Heart left ventricle (tissue), 16 donors: ENCODE measurements around the gene MUC15. TPM values are rescaled to one million over a fixed set of nuclear protein-coding genes. Genes with fewer than 3 reads are reported as not detected.

Experiments
- ATAC-seq, 4 donors: fragments of 200-7000 bp; cut with Tn5 transposase; one replicate each; pipeline ENCODE4 v1.9.1; 2020 to 2022; ENCODE audit warnings: moderate library complexity in 4 of 4, mild to moderate bottlenecking in 3 of 4, moderate number of reproducible peaks in 1 of 4
- DNase-seq, 5 donors: peaks; one replicate each; pipeline ENCODE4 v3.0.0-alpha.2; 2020
- H3K27ac ChIP-seq, 12 donors: fragments of 200-600 bp; sonication (generic) in 4 of 12; one replicate each; pipeline versions ENCODE4 v1.5.0 to v1.8.0; 2016 to 2022; ENCODE audit warnings: mild to moderate bottlenecking in 2 of 12
- H3K27me3 ChIP-seq, 9 donors: fragments of 200-600 bp; sonication (generic) in 2 of 9; one replicate each; pipeline versions ENCODE4 v1.5.1 to v1.8.0; 2016 to 2022; ENCODE audit warnings: mild to moderate bottlenecking in 3 of 9
- H3K36me3 ChIP-seq, 9 donors: fragments of 200-600 bp; sonication (generic) in 2 of 9; one replicate each; pipeline versions ENCODE4 v1.5.0 to v1.8.0; 2018 to 2022; ENCODE audit warnings: mild to moderate bottlenecking in 2 of 9
- H3K4me1 ChIP-seq, 12 donors: fragments of 200-600 bp; sonication (generic) in 4 of 12; one replicate each; pipeline versions ENCODE4 v1.5.0 to v1.8.0; 2016 to 2022; ENCODE audit warnings: mild to moderate bottlenecking in 3 of 12
- H3K4me3 ChIP-seq, 12 donors: fragments of 200-600 bp; sonication (generic) in 4 of 12; one replicate each; pipeline versions ENCODE4 v1.5.0 to v1.8.0; 2017 to 2022; ENCODE audit warnings: mild to moderate bottlenecking in 9 of 12, moderate library complexity in 4 of 12
- H3K9me3 ChIP-seq, 12 donors: fragments of 200-600 bp; sonication (generic) in 4 of 12; one replicate each; pipeline versions ENCODE4 v1.5.0 to v1.8.0; 2016 to 2022; ENCODE audit warnings: mild to moderate bottlenecking in 1 of 12
- CTCF ChIP-seq, 12 donors: fragments of 200-600 bp; sonication (generic) in 4 of 12; IDR thresholded peaks; one replicate each; pipeline versions ENCODE4 v1.5.0 to v1.8.0; 2018 to 2022; ENCODE audit warnings: antibody characterized with exemption in 12 of 12, mild to moderate bottlenecking in 5 of 12
- POLR2A ChIP-seq, 2 donors: fragments of 450-650 bp; IDR thresholded peaks; one replicate each; pipeline ENCODE4 v1.6.1; 2017; ENCODE audit warnings: antibody characterized with exemption in 2 of 2, mild to moderate bottlenecking in 2 of 2, moderate library complexity in 2 of 2
- WGBS, 4 donors: extraction: QIAGEN DNeasy Blood & Tissue Kit in 2 of 4; methylation state at CpG; one replicate each; pipeline versions ENCODE4 v1.1.5 to v1.1.7; 2013 to 2018; 5-methylcytosine and 5-hydroxymethylcytosine counted together
- intact Hi-C, 10 donors: fragments of 100-400 bp; cut with DNase I; formaldehyde crosslinking; loops; one replicate each; pipeline versions ENCODE4 v1.11.1 to v1.14.2; 2022
- polyA plus RNA-seq, 2 donors: library from polyadenylated mRNA; stranded (reverse); fragments of 200-250 nt; gene quantifications; one replicate each; pipeline ENCODE4 v1.2.3, GENCODE V29; 2013
- total RNA-seq, 9 donors: library from RNA; depleted of rRNA in 2 of 9; stranded (reverse); fragments of >200 nt in 2 of 9; fragmentation: NEBNext Ultra II Directional in 3 of 9; extraction: Animal tissue kit (Norgen Biotek cat#: 25700) in 3 of 9; gene quantifications; one replicate each; pipeline versions ENCODE4 v1.1.0 to v1.2.4, GENCODE V29; 2016 to 2023
- donor health status: ischemic (EF 13 %, LVEDD 7.1; RV severe dilation, severe dysfunction).
- donor health status: healthy with polysubstance abuse.
- donor health status: DM: no; HTN: yes; CAD: no.
- donor health status: DM: no; HTN: no; CAD: no.
- donor health status: ischemic (EF 25% LVEDD 6.9; RV normal size, moderate dysfunction).
- donor health status: ischemic (EF 25% LVEDD 5.7; RV mildly dilated, moderate dysfunction).
- donor health status: healthy.
- donor health status: DM: yes; HTN: yes; CAD: no.
- donor health status: ischemic (EF 35%, LVEDD 5.7; RV mildly dilated, moderate dysfunction).
- donor health status: nonischemic (EF 11% LVEDD 7.7; RV severe dilation, severe dysfunction).
- donor health status: DM: yes; HTN: yes; CAD: no.
- donor health status: PGD.
- donor health status: ischemic (EF 29% LVEDD 5.4; RV normal size, mild dysfunction).
- donor health status: nonischemic (EF 23%, LVEDD 6.1; RV moderate dilation, normal function).

Gene MUC15
- total and polyA plus RNA-seq, 11 donors = not detected

DNA sequence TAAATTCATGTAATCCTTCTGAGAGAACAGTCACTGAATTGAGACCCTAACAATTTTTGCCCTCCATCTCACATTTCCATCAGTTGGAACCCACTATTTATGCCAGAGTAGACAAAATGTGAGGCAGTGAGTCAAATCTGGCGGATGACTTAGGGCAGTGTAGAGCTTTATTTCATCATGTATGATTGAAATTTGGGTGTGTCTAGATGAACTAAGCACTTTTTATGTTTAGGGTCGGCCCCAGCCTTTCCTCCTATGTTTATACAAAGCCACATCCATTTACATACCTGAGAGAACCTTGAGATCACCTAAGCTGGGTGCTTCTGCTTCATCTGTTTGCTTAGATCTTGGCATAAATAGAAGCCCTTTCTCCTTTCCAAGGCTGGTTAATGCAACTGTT, 15.0 kb upstream of the MUC15 start:
- Histone ChIP-seq H3K27me3 (no peaks in the 10 kb centered on the region), H3K9me3 (no peaks in the 10 kb centered on the region), H3K4me1 (no peaks in the 10 kb centered on the region), H3K36me3 (no peaks in the 10 kb centered on the region), H3K4me3 (no peak overlapping the region), H3K27ac (no peak overlapping the region)
- ATAC-seq = no peak
- DNase-seq = no peak
- intact Hi-C loops = no loop called here
- WGBS, 4 donors = 71 to 81% (median 75%) methylated on average over 2 of the region's 2 CpGs
- TF ChIP-seq CTCF (IDR thresholded peaks at IDR 0.05) (no peak), POLR2A (IDR thresholded peaks at IDR 0.05) (no peak)

DNA sequence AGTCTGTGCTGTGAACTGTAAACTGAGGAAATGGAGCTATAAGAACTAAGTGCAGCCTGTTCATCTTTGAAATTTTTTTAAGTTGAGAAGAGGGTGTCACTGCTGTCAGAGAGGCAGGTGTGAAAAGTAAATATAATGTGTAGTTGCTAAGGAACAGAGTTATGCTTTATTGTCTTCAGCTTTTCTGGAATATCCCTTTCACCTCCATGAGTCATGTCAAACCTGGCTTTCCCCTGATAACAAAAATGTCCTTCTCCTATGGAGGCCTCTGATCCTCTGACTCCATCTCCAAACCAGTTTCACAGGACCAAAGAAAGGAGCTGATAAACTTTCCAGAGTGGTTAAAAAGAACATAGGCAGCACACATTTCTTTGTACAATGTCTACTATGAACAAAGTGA, 12.8 kb upstream of the MUC15 start:
- Histone ChIP-seq H3K9me3 (no peaks in the 10 kb centered on the region), H3K4me3 (no peak overlapping the region), H3K36me3 (no peaks in the 10 kb centered on the region), H3K4me1 (no peaks in the 10 kb centered on the region), H3K27ac (no peak overlapping the region), H3K27me3 (no peaks in the 10 kb centered on the region)
- DNase-seq (no peak), ATAC-seq (no peak)
- intact Hi-C loops = no loop called here
- TF ChIP-seq CTCF (IDR thresholded peaks at IDR 0.05) (no peak), POLR2A (IDR thresholded peaks at IDR 0.05) (no peak)

GRCh38 chr11:26583550-26583949, 11.5 kb upstream of the MUC15 start:
- ATAC-seq (no peak), DNase-seq (no peak)
- H3K4me1 ChIP-seq = no peaks in the 10 kb centered on the region
- H3K36me3 ChIP-seq = no peaks in the 10 kb centered on the region
- H3K27ac ChIP-seq = no peak overlapping the region
- H3K4me3 ChIP-seq = no peak overlapping the region
- H3K9me3 ChIP-seq = no peaks in the 10 kb centered on the region
- intact Hi-C loops = no loop called here
- TF ChIP-seq CTCF (IDR thresholded peaks at IDR 0.05) (no peak), POLR2A (IDR thresholded peaks at IDR 0.05) (no peak)
- H3K27me3 ChIP-seq = no peaks in the 10 kb centered on the region
- 71 to 84% (median 77%) methylated on average over 3 of the region's 3 CpGs for WGBS, 4 donors

- WGBS, 4 donors = 55 to 61% (median 59%) methylated on average over 3 of the region's 3 CpGs
- Histone ChIP-seq H3K36me3 (no peaks in the 10 kb centered on the region), H3K9me3 (no peaks in the 10 kb centered on the region), H3K27ac (no peak overlapping the region), H3K4me1 (no peaks in the 10 kb centered on the region), H3K27me3 (no peaks in the 10 kb centered on the region), H3K4me3 (no peak overlapping the region)
- no peak for TF ChIP-seq POLR2A (IDR thresholded peaks at IDR 0.05)
- no peak for TF ChIP-seq CTCF (IDR thresholded peaks at IDR 0.05)
- intact Hi-C loops = no loop called here
- DNase-seq (no peak), ATAC-seq (no peak)
These were observed 8.9 kb upstream of the MUC15 start for GRCh38 chr11:26580929-26581328.
